Neuronal stem cell (in vitro differentiated cells): ENCODE data around the gene ADRA2B.
"Not testable (repeated sequence)": the region's sequence is repeated elsewhere in the genome, so short reads cannot be mapped to it uniquely, and the experiment has no call there.

Experiments
- DNase-seq: peaks from one replicate; pipeline ENCODE4 v3.0.0-alpha.2; 2013; ENCODE audit warnings: low spot score
- H2AFZ ChIP-seq: one replicate; pipeline ENCODE4 v1.6.1; 2013; ENCODE audit warnings: mild to moderate bottlenecking, low read length, inconsistent platforms
- H2AK5ac ChIP-seq: 2 replicates; pipeline ENCODE4 v1.6.1; 2013; ENCODE audit warnings: low read depth, mild to moderate bottlenecking, inconsistent platforms, low read length, moderate library complexity, mixed read lengths
- H2BK120ac ChIP-seq: 2 replicates; pipeline ENCODE4 v1.6.1; 2013; ENCODE audit warnings: low read depth, mild to moderate bottlenecking, inconsistent platforms, low read length, moderate library complexity, mixed read lengths
- H2BK12ac ChIP-seq: one replicate; pipeline ENCODE4 v1.6.1; 2013; ENCODE audit warnings: low read length, inconsistent platforms
- H2BK15ac ChIP-seq: 2 replicates; pipeline ENCODE4 v1.6.1; 2013; ENCODE audit warnings: mild to moderate bottlenecking, low read length, inconsistent platforms, mixed read lengths
- H2BK5ac ChIP-seq: one replicate; pipeline ENCODE4 v1.6.1; 2013; ENCODE audit warnings: inconsistent platforms, mild to moderate bottlenecking, low read length, moderate library complexity
- H3K14ac ChIP-seq: one replicate; pipeline ENCODE4 v1.6.1; 2013; ENCODE audit warnings: low read length, inconsistent platforms
- H3K18ac ChIP-seq: 2 replicates; pipeline ENCODE4 v1.6.1; 2013; ENCODE audit warnings: low read length, inconsistent platforms
- H3K23ac ChIP-seq: 2 replicates; pipeline ENCODE4 v1.6.1; 2013; ENCODE audit warnings: low read depth, mild to moderate bottlenecking, mixed read lengths, low read length, inconsistent platforms; ENCODE audit not compliant: poor library complexity
- H3K27ac ChIP-seq: replicated peaks from 3 replicates; pipeline ENCODE4 v1.5.1; 2013; ENCODE audit warnings: low read length, inconsistent platforms
- H3K27me3 ChIP-seq, 3 experiments: 2 replicates each; pipeline ENCODE4 v1.6.1; 2013; ENCODE audit warnings: low read length in 3 of 3, mild to moderate bottlenecking in 2 of 3, inconsistent platforms in 1 of 3, low read depth in 1 of 3, mixed read lengths in 1 of 3, moderate library complexity in 1 of 3; ENCODE audit not compliant: control insufficient read depth in 3 of 3, insufficient read depth in 3 of 3
- H3K36me3 ChIP-seq, 2 donors: replicated peaks in 1 of 2; 2 replicates each; pipeline ENCODE4 v1.6.1; 2013; ENCODE audit warnings: low read length in 2 of 2; ENCODE audit not compliant: control insufficient read depth in 2 of 2, insufficient read depth in 2 of 2
- H3K4ac ChIP-seq: 2 replicates; pipeline ENCODE4 v1.6.1; 2013; ENCODE audit warnings: inconsistent platforms, mild to moderate bottlenecking, low read length, moderate library complexity
- H3K4me1 ChIP-seq, 2 donors: 1 replicate in 1 of 2; 2 replicates in 1 of 2; pipeline ENCODE4 v1.6.1; 2013; ENCODE audit warnings: low read length in 2 of 2, low read depth in 1 of 2; ENCODE audit not compliant: control insufficient read depth in 2 of 2, insufficient read depth in 1 of 2
- H3K4me2 ChIP-seq: one replicate; pipeline ENCODE4 v1.6.1; 2013; ENCODE audit warnings: mild to moderate bottlenecking, low read length, inconsistent platforms; ENCODE audit not compliant: insufficient read depth, poor library complexity, severe bottlenecking
- H3K4me3 ChIP-seq, 2 donors: 2 replicates each; pipeline ENCODE4 v1.5.1; 2013; ENCODE audit warnings: low read length in 2 of 2, mild to moderate bottlenecking in 2 of 2, inconsistent platforms in 1 of 2, moderate library complexity in 1 of 2
- H3K79me1 ChIP-seq: one replicate; pipeline ENCODE4 v1.6.1; 2013; ENCODE audit warnings: low read depth, mild to moderate bottlenecking, inconsistent platforms, low read length, moderate library complexity
- H3K9ac ChIP-seq: one replicate; pipeline ENCODE4 v1.6.1; 2013; ENCODE audit warnings: mild to moderate bottlenecking, low read depth, low read length, inconsistent platforms; ENCODE audit not compliant: poor library complexity
- H3K9me3 ChIP-seq, 2 donors: replicated peaks in 1 of 2; 2 replicates each; pipeline versions ENCODE3 to v1.6.1; 2013; ENCODE audit warnings: low read length in 2 of 2, mild to moderate bottlenecking in 2 of 2, inconsistent platforms in 1 of 2, low read depth in 1 of 2, mixed read lengths in 1 of 2, moderate library complexity in 1 of 2; ENCODE audit not compliant: control insufficient read depth in 2 of 2, insufficient read depth in 1 of 2
- H4K8ac ChIP-seq: one replicate; pipeline ENCODE4 v1.6.1; 2013; ENCODE audit warnings: low read depth, mild to moderate bottlenecking, inconsistent platforms, low read length, moderate library complexity
- H4K91ac ChIP-seq: one replicate; pipeline ENCODE4 v1.6.1; 2013; ENCODE audit warnings: low read length, low read depth, mild to moderate bottlenecking, inconsistent platforms; ENCODE audit not compliant: poor library complexity
- WGBS, 2 donors: extraction: QIAGEN DNeasy Blood & Tissue Kit; methylation state at CpG; one replicate each; pipeline ENCODE4 v1.1.7; 2013; ENCODE audit warnings: missing lambda C conversion rate in 2 of 2, mixed read lengths in 1 of 2; ENCODE audit not compliant: insufficient read length in 2 of 2, insufficient replicate concordance in 1 of 2; ENCODE audit errors: extremely low coverage in 2 of 2; 5-methylcytosine and 5-hydroxymethylcytosine counted together

ADRA2B gene

DNA sequence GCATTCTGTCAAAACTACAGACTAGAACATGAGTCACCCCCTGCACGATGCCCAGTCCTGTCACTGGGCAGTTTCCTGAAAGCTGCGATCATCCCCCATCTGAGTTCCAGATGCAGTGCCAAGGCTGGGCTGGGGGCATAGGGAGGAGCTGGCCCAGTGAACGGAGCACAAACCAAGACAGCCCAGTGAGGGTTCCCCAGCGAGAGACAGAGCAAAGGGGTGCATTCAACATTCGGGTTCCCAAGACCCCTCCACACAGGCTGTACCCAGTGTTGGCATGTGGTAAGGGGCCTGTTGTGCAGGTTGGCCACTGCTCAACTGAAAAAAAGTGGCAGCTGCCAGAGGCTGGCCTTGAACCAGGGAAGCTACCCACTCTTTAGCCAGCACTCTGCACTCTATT, 46.0 kb downstream of the ADRA2B start:
- H3K79me1 ChIP-seq, H3K4me1 ChIP-seq, H2BK120ac ChIP-seq, H3K27me3 ChIP-seq, H3K18ac ChIP-seq, H3K9ac ChIP-seq, DNase-seq, H4K91ac ChIP-seq, H4K8ac ChIP-seq, H3K23ac ChIP-seq, H3K4me2 ChIP-seq, H2BK5ac ChIP-seq, H3K4ac ChIP-seq, H2AFZ ChIP-seq, H3K4me3 ChIP-seq, H3K14ac ChIP-seq, H3K36me3 ChIP-seq, H2BK12ac ChIP-seq, H3K9me3 ChIP-seq, H3K27ac ChIP-seq, H2BK15ac ChIP-seq: not testable (repeated sequence)
- WGBS, 2 donors = no CpG with 5 or more reads among the region's 5 CpGs
- peak overlapping the region; percentile 6 for H2AK5ac ChIP-seq

DNA sequence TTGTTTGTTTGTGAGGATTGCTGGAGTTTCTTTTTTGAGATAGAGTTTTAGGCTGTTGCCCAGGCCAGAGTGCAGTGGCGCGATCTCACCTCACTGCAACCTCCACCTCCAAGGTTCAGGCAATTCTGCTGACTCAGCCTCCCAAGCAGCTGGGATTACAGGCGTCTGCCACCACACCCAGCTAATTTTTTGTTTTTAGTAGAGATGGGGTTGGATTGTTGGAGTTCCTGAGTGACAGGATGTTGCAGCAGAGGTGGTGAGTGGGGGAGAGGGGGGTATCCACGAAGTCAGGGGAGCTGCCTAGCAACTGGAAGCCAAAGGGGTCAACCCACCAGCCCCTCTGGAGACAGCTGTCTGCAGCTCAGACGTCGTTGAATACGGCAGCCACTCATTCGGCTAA, 46.5 kb downstream of the ADRA2B start:
- H3K18ac ChIP-seq, H2BK5ac ChIP-seq, H2AK5ac ChIP-seq, DNase-seq, H3K23ac ChIP-seq, H3K4me2 ChIP-seq, H3K79me1 ChIP-seq, H3K4me3 ChIP-seq, H3K4me1 ChIP-seq, H3K27ac ChIP-seq, H2BK15ac ChIP-seq, H3K36me3 ChIP-seq, H2BK12ac ChIP-seq, H4K91ac ChIP-seq, H3K14ac ChIP-seq, H2AFZ ChIP-seq, H3K4ac ChIP-seq, H3K27me3 ChIP-seq, H3K9me3 ChIP-seq, H3K9ac ChIP-seq, H2BK120ac ChIP-seq, H4K8ac ChIP-seq: not testable (repeated sequence)
- WGBS, 2 donors = no CpG with 5 or more reads among the region's 8 CpGs

DNA sequence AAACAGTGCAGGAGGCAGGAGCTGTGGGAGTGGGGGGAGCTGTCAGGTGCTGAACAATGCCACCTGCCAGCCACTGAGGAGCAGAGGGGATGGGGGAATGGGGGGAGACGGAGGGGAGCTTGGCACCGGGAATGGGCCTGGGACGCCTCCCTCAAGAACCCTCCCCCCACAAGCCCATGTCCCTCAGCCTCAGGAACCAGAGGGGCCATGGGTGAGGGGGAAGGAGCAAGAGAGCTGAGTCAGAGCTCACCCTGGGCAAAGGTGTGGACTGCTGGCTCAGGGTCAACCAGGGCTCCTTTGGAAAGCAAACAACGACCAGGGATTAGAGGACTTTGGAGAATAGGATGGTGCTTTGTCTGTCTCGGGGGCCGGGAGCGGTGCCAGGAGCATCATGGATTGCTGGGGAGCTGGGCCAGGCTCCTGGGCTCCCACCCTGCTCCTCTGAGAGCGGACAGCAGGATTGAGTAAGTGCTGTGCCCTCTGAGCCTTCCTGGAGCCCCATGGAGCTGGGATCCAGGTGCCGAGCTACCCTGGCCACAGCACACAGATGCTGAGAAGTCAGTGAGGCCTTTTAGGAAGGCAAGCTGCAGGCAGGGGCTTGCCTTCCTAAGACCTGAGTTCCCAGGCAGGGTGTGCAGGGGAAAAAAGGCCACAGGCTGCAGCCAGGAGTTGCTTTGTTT, 48.3 kb downstream of the ADRA2B start:
- not testable (repeated sequence) for H3K9ac ChIP-seq, H3K4ac ChIP-seq, H3K36me3 ChIP-seq, H2AK5ac ChIP-seq, H3K4me2 ChIP-seq, H4K8ac ChIP-seq, H3K27me3 ChIP-seq, H4K91ac ChIP-seq, H3K9me3 ChIP-seq, H2BK15ac ChIP-seq, H2AFZ ChIP-seq, H3K23ac ChIP-seq, DNase-seq, H2BK5ac ChIP-seq, H2BK12ac ChIP-seq, H3K4me3 ChIP-seq, H3K79me1 ChIP-seq, H3K27ac ChIP-seq, H2BK120ac ChIP-seq
- peaks cover 0 to 10% of the 10 kb centered on the region in 2 donors for H3K4me1 ChIP-seq
- H3K14ac ChIP-seq = peak overlapping the region; percentile 32
- WGBS, 2 donors = no CpG with 5 or more reads among the region's 9 CpGs
- peak overlapping the region; percentile 84 for H3K18ac ChIP-seq

- H3K27ac ChIP-seq, H3K23ac ChIP-seq, H3K4me2 ChIP-seq, H2BK120ac ChIP-seq, H2AFZ ChIP-seq, H2AK5ac ChIP-seq, H3K4ac ChIP-seq, DNase-seq, H4K91ac ChIP-seq, H3K4me3 ChIP-seq, H2BK5ac ChIP-seq, H3K36me3 ChIP-seq, H3K9ac ChIP-seq, H3K79me1 ChIP-seq, H3K18ac ChIP-seq, H3K27me3 ChIP-seq, H4K8ac ChIP-seq, H3K14ac ChIP-seq, H2BK15ac ChIP-seq, H3K9me3 ChIP-seq, H2BK12ac ChIP-seq: not testable (repeated sequence)
- WGBS, 2 donors = no CpG with 5 or more reads among the region's 2 CpGs
- peaks cover 0 to 10% of the 10 kb centered on the region in 2 donors for H3K4me1 ChIP-seq
Measured at GRCh38 chr2:96067098-96067660, 49.2 kb downstream of the ADRA2B start.
